SK-N-MC (cell line): ENCODE measurements around the gene LSM3.

Source experiments
- EZH2 ChIP-seq: fragments of 200-600 bp; sonication (generic); IDR thresholded peaks from one replicate; pipeline ENCODE4 v1.6.1; 2017; ENCODE audit warnings: antibody characterized with exemption
- FOXP2 ChIP-seq: optimal IDR thresholded peaks from 2 replicates; pipeline ENCODE3; 2011; ENCODE audit warnings: mild to moderate bottlenecking, moderate library complexity; ENCODE audit not compliant: insufficient read depth; ENCODE audit errors: extremely low read length, control extremely low read depth

DNA sequence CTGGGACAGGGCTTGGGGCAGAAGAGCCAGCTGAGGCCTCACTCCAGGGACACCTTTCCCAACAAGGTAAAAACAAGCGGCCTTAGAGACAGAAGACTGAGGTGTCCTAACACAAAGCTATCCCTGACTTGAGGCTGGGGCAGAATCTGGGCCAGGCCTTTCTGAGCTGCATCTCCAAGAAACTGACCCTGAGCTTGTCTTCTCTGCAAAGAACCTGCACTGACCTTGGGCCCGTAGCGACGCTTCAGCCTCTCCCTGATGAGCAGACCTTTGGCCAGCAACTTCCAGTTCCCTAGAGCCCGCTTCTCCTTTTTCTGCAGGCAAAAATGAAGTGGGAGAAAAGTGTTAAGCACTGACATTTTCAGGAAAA is 31.6 kb upstream of the LSM3 start:
- TF ChIP-seq EZH2, result no peak
- TF ChIP-seq FOXP2, result no peak
